Body of pancreas (tissue), 4 donors: ENCODE data around the gene SEMA3E.

Source experiments
- CTCF ChIP-seq, 7 experiments: fragments of 450-650 bp in 4 of 7; fragments of 200-600 bp in 3 of 7; sonication (generic) in 3 of 7; IDR thresholded peaks; one replicate each; pipeline ENCODE4 v1.5.1; 2016 to 2019; ENCODE audit warnings: antibody characterized with exemption in 7 of 7
- POLR2A ChIP-seq, 3 donors: fragments of 450-650 bp; IDR thresholded peaks; one replicate each; pipeline ENCODE4 v1.6.1; 2016; ENCODE audit warnings: antibody characterized with exemption in 3 of 3, mild to moderate bottlenecking in 2 of 3

DNA sequence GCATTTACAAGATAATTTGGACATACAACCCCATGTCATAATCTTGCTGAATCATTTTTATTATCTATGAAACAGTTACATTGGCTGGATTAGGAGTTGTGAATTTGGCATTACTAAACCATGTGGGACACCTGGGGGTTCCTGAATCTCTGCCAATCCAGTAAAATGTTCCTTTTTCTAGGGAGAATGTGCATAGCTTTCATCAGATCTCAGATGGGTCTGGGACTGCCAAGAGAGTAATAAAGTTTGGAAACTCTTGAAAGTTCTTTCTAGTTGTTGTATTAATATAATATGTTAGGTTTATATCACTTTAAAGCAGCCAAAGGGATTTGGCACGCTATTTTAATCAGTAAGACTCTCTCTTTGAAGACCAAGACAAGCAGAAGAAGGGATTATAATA is 62.7 kb downstream of the SEMA3E start:
- TF ChIP-seq CTCF (IDR thresholded peaks at IDR 0.05) (no peak), POLR2A (IDR thresholded peaks at IDR 0.05) (no peak)
